Aorta (tissue), 5 donors: ENCODE measurements around the gene KCNJ10. TPM values are rescaled to one million over a fixed set of nuclear protein-coding genes. Genes with fewer than 3 reads are reported as not detected.
A peak's percentile ranks its signal among the peaks of the same experiment; 100 is the strongest.

Experiments used
- ATAC-seq: fragments of 200-7000 bp; cut with Tn5 transposase; one replicate; pipeline ENCODE4 v1.9.1; 2022; ENCODE audit warnings: moderate library complexity; ENCODE audit not compliant: low FRiP score
- DNase-seq, 2 donors: peaks; one replicate each; pipeline ENCODE4 v3.0.0-alpha.2; 2020
- H3K27ac ChIP-seq, 2 donors: one replicate each; pipeline ENCODE4 v1.5.1; 2013; ENCODE audit warnings: low read length in 2 of 2, mild to moderate bottlenecking in 2 of 2, moderate library complexity in 2 of 2, control low read depth in 1 of 2, inconsistent platforms in 1 of 2, low read depth in 1 of 2
- H3K27me3 ChIP-seq, 2 donors: one replicate each; pipeline ENCODE4 v1.6.1; 2013; ENCODE audit warnings: control low read depth in 1 of 2, low read length in 1 of 2, mild to moderate bottlenecking in 1 of 2, moderate library complexity in 1 of 2; ENCODE audit not compliant: insufficient read depth in 2 of 2, control insufficient read depth in 1 of 2
- H3K36me3 ChIP-seq, 2 donors: one replicate each; pipeline ENCODE4 v1.6.1; 2013; ENCODE audit warnings: control low read depth in 1 of 2, low read length in 1 of 2, mild to moderate bottlenecking in 1 of 2; ENCODE audit not compliant: insufficient read depth in 2 of 2, control insufficient read depth in 1 of 2
- H3K4me1 ChIP-seq, 2 donors: one replicate each; pipeline ENCODE4 v1.6.1; 2013; ENCODE audit warnings: low read length in 2 of 2, control low read depth in 1 of 2, mild to moderate bottlenecking in 1 of 2, moderate library complexity in 1 of 2; ENCODE audit not compliant: insufficient read depth in 2 of 2, control insufficient read depth in 1 of 2
- H3K4me3 ChIP-seq, 2 donors: one replicate each; pipeline ENCODE4 v1.5.1; 2013; ENCODE audit warnings: low read length in 2 of 2, control low read depth in 1 of 2, mild to moderate bottlenecking in 1 of 2
- H3K9me3 ChIP-seq: one replicate; pipeline ENCODE4 v1.6.1; 2013; ENCODE audit warnings: mild to moderate bottlenecking, low read length; ENCODE audit not compliant: control insufficient read depth
- WGBS, 2 donors: extraction: QIAGEN DNeasy Blood & Tissue Kit; methylation state at CpG; one replicate each; pipeline ENCODE4 v1.1.7; 2013; 5-methylcytosine and 5-hydroxymethylcytosine counted together
- intact Hi-C, 2 donors: fragments of 100-400 bp; cut with DNase I; formaldehyde crosslinking; loops; one replicate each; pipeline versions ENCODE4 v1.14.2 to v1.15.0; 2022
- polyA plus RNA-seq, 2 donors: library from polyadenylated mRNA; stranded (reverse); fragments of 200-250 nt; gene quantifications; one replicate each; pipeline ENCODE4 v1.2.3, GENCODE V29; 2013
- total RNA-seq, 2 donors: library from RNA; stranded (reverse); fragmentation: NEBNext Ultra II Directional; extraction: Animal tissue kit (Norgen Biotek cat#: 25700); gene quantifications; one replicate each; pipeline ENCODE4 v1.2.1, GENCODE V29; 2021
- donor health status: healthy with polysubstance abuse.
- donor health status: Bipolar disorder and iron deficiency.
- donor health status: DM: no; HTN: no; CAD: no.
- donor health status: DM: no; HTN: no; CAD: no.
- donor health status: DM: yes; HTN: yes; CAD: no.

Gene KCNJ10
- total and polyA plus RNA-seq, 4 donors = 0.10 to 0.63 (median 0.24) TPM; not detected in 1

DNA sequence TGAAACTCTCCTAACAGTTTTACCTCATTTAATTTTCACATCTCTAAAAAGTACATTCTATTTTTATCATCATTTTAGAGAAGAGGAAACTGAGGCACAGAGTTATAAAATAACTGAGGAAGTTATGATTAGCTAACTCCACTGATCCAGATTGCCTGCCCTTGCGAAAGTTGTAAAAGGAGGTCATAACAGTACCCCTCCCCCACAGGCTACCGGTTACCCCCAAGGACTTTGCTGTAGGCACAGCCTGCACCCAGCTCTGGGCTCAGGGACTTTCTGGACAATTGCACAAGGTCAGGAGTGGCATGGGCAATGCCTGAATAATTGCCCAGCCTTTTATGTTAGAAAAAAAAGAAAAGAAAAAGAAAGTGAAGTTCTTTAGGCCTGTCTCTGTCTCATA, 60.9 kb downstream of the KCNJ10 start:
- 46 to 54% methylated on average over 2 of the region's 2 CpGs for WGBS, 2 donors
- H3K27me3 ChIP-seq = no peaks in the 10 kb centered on the region
- DNase-seq = no peak
- no peaks in the 10 kb centered on the region for H3K4me1 ChIP-seq
- no peaks in the 10 kb centered on the region for H3K9me3 ChIP-seq
- H3K36me3 ChIP-seq = no peaks in the 10 kb centered on the region
- no peak for ATAC-seq
- no peak overlapping the region for H3K27ac ChIP-seq
- no peak overlapping the region for H3K4me3 ChIP-seq
- intact Hi-C loops = loop anchor here (5.0 kb wide), 2 partner anchors 72 to 212 kb away; no protein-coding TSS in a partner anchor

DNA sequence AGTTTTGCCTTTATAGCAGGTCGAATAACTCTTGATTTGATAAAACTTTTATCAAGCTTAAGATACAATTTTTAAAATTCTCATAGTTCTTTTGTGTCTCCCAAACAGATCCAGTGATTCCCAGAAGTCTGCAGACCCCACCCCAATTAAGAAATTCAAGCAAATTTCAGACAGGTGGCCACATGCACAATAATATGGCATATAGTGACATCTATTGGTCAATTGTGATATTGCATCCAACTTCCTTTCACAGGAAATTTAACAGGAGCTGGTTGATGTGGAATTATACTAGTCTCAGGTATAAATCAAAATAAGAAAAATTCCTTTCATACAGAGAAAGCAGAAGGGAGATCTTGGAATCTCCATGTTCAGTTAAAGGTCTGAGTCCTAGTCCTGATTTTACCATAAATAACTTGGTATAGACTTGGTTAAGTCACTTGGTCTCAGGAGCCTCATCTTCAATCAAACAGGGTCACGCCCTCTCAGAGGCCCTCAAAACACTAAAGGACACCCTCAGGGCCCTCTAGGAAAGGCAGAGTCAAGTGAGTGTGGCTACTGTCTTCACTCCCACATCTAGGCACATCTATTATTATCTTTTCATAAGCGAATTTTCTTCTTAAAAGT, 62.3 kb downstream of the KCNJ10 start:
- no peak overlapping the region for H3K27ac ChIP-seq
- intact Hi-C loops = loop anchor here (1.0 to 5.0 kb wide), 4 partner anchors 70 to 210 kb away; no protein-coding TSS in a partner anchor

GRCh38 chr1:160006312-160006940, 63.5 kb downstream of the KCNJ10 start:
- Histone ChIP-seq H3K27ac (no peak overlapping the region), H3K27me3 (no peaks in the 10 kb centered on the region), H3K4me1 (no peaks in the 10 kb centered on the region), H3K4me3 (no peak overlapping the region), H3K9me3 (no peaks in the 10 kb centered on the region), H3K36me3 (no peaks in the 10 kb centered on the region)
- DNase-seq (peak; percentile 80 to 86), ATAC-seq (no peak)
- 32 to 39% methylated on average over 5 of the region's 5 CpGs for WGBS, 2 donors
- intact Hi-C loops = loop anchor here (2.0 to 5.0 kb wide), 3 partner anchors 69 to 209 kb away; no protein-coding TSS in a partner anchor

More for the DNA sequence above, 62.3 kb downstream of the KCNJ10 start:
- no peak for ATAC-seq
- no peak for DNase-seq
- Histone ChIP-seq H3K4me3 (no peak overlapping the region), H3K4me1 (no peaks in the 10 kb centered on the region), H3K27me3 (no peaks in the 10 kb centered on the region), H3K9me3 (no peaks in the 10 kb centered on the region), H3K36me3 (no peaks in the 10 kb centered on the region)
- WGBS, 2 donors = 70 to 74% methylated on average over 3 of the region's 3 CpGs

- 77 to 80% methylated on average over 4 of the region's 4 CpGs for WGBS, 2 donors
- intact Hi-C loops = loop anchor here (5.0 kb wide), 2 partner anchors 68 to 208 kb away; no protein-coding TSS in a partner anchor
- no peak for ATAC-seq
- Histone ChIP-seq H3K4me1 (no peaks in the 10 kb centered on the region), H3K27ac (no peak overlapping the region), H3K27me3 (no peaks in the 10 kb centered on the region), H3K36me3 (no peaks in the 10 kb centered on the region), H3K9me3 (no peaks in the 10 kb centered on the region), H3K4me3 (no peak overlapping the region)
- no peak for DNase-seq
Observed at GRCh38 chr1:160005070-160005469, 64.9 kb downstream of the KCNJ10 start.

- ATAC-seq (no peak), DNase-seq (no peak)
- Histone ChIP-seq H3K9me3 (no peaks in the 10 kb centered on the region), H3K27ac (no peak overlapping the region), H3K4me1 (no peaks in the 10 kb centered on the region), H3K4me3 (no peak overlapping the region), H3K27me3 (no peaks in the 10 kb centered on the region), H3K36me3 (no peaks in the 10 kb centered on the region)
- 81 to 85% methylated on average over 2 of the region's 2 CpGs for WGBS, 2 donors
- intact Hi-C loops = loop anchor here in 1 of 2 donors (5.0 kb wide), 1 partner anchor 57 kb away; the partner anchor contains the start of gene IGSF9
Observed at GRCh38 chr1:160004425-160004824, 65.5 kb downstream of the KCNJ10 start.

- WGBS, 2 donors = 88 to 91% methylated on average over 1 of the region's 1 CpG
Observed at GRCh38 chr1:160004001-160004400, 66.0 kb downstream of the KCNJ10 start.

DNA sequence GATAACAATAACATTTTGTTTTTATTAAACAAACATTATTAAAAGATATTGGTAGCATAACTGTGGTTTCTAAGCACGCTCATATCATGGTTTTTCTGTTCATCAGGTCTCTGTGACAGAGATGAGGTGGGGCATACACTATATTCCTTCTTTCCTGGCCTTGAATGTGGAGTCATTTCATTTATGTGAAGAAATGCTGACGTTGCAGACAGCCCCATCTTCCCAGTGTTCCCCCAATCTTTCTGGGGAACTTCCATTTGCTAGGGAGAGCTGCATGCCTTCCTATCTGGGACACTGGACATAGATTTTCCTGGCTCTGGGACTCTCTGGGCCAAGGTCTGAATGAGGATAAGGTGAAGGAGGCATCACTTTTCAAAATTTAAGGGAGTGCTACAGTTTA, 68.5 kb downstream of the KCNJ10 start:
- ATAC-seq (no peak), DNase-seq (no peak)
- H3K4me1 ChIP-seq = no peaks in the 10 kb centered on the region
- no peaks in the 10 kb centered on the region for H3K9me3 ChIP-seq
- WGBS, 2 donors = 59 to 69% methylated on average over 2 of the region's 2 CpGs
- no peak overlapping the region for H3K27ac ChIP-seq
- no peak overlapping the region for H3K4me3 ChIP-seq
- no peaks in the 10 kb centered on the region for H3K27me3 ChIP-seq
- intact Hi-C loops = loop anchor here (2.0 to 5.0 kb wide), 2 partner anchors 54 to 57 kb away; partner anchors contain the start of gene IGSF9 (in 2 of the 2)
- H3K36me3 ChIP-seq = no peaks in the 10 kb centered on the region

More at GRCh38 chr1:160004001-160004400, 66.0 kb downstream of the KCNJ10 start:
- Histone ChIP-seq H3K27ac (no peak overlapping the region), H3K36me3 (no peaks in the 10 kb centered on the region), H3K9me3 (no peaks in the 10 kb centered on the region), H3K27me3 (no peaks in the 10 kb centered on the region), H3K4me1 (no peaks in the 10 kb centered on the region), H3K4me3 (no peak overlapping the region)
- DNase-seq (no peak), ATAC-seq (no peak)
- intact Hi-C loops = loop anchor here in 1 of 2 donors (5.0 kb wide), 1 partner anchor 57 kb away; the partner anchor contains the start of gene IGSF9

GRCh38 chr1:159999204-159999603, 70.8 kb downstream of the KCNJ10 start:
- H3K27ac ChIP-seq = no peak overlapping the region
- intact Hi-C loops = no loop called here
- 52 to 68% methylated on average over 4 of the region's 4 CpGs for WGBS, 2 donors
- ATAC-seq (no peak), DNase-seq (no peak)
- H3K36me3 ChIP-seq = no peaks in the 10 kb centered on the region
- no peaks in the 10 kb centered on the region for H3K27me3 ChIP-seq
- no peak overlapping the region for H3K4me3 ChIP-seq
- H3K4me1 ChIP-seq = no peaks in the 10 kb centered on the region
- H3K9me3 ChIP-seq = no peaks in the 10 kb centered on the region

DNA sequence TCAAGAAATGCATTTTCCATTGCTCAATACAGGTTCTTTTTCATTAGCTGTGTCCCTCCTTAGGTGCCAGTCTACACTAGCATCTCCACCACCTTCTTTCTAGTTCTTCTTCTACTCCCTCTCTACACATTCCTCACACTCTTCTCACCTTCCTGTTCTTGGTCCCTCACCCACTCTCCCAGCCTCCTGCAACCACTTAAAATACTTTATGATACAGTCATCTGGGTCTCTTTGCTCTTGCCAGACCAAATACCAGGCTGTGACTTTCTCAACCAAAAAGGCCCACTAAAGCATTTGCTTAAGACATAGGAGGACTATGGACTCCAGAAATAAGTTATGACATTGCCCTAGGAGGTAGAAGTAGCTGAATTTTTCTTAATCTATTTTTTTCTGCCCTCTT, 73.3 kb downstream of the KCNJ10 start:
- ATAC-seq (no peak), DNase-seq (no peak)
- H3K4me3 ChIP-seq = no peak overlapping the region
- H3K4me1 ChIP-seq = no peaks in the 10 kb centered on the region
- no peaks in the 10 kb centered on the region for H3K9me3 ChIP-seq
- no peaks in the 10 kb centered on the region for H3K27me3 ChIP-seq
- no peaks in the 10 kb centered on the region for H3K36me3 ChIP-seq
- intact Hi-C loops = no loop called here
- H3K27ac ChIP-seq = no peak overlapping the region
